ENCODE data around the gene LPCAT3. TPM values are rescaled to one million over a fixed set of nuclear protein-coding genes. Genes with fewer than 3 reads are reported as not detected.

The LPCAT3 gene
- total and polyA plus RNA-seq, 2 of the 13 experiments (the other 11 are each of a cell fraction or from before 2014, with no cell fraction given), result 44.5 to 64.3 TPM

DNA sequence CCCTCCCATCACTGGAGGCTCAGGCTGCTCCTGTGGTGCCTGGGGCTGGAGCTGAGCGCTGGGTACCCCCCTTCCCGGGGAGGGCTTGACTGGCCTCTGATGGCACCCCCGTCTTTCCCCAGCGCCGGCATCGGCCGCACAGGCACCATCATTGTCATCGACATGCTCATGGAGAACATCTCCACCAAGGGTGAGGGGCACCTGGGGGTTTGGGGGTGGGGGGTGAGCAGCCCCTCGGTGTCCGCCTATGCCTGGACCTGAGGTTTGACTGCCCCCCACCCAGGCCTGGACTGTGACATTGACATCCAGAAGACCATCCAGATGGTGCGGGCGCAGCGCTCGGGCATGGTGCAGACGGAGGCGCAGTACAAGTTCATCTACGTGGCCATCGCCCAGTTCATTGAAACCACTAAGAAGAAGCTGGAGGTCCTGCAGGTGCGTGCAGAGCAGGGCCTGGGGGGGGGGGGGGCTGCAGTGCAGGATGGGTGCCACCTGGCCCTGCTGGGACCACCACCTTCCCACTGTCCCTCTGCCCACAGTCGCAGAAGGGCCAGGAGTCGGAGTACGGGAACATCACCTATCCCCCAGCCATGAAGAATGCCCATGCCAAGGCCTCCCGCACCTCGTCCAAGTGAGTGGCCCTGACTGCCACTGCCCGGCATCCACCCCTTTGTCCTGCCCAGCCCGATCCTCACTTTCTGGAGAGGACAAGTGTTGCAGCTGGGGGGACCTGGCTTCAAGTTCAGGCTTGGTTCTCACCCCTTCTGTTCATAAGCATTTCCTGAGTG is 58.3 kb downstream of the LPCAT3 start (continued):
- TF ChIP-seq, protein P1, sequence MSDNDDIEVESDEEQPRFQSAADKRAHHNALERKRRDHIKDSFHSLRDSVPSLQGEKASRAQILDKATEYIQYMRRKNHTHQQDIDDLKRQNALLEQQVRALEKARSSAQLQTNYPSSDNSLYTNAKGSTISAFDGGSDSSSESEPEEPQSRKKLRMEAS (IDR thresholded peaks at IDR 0.05), result no peak

DNA sequence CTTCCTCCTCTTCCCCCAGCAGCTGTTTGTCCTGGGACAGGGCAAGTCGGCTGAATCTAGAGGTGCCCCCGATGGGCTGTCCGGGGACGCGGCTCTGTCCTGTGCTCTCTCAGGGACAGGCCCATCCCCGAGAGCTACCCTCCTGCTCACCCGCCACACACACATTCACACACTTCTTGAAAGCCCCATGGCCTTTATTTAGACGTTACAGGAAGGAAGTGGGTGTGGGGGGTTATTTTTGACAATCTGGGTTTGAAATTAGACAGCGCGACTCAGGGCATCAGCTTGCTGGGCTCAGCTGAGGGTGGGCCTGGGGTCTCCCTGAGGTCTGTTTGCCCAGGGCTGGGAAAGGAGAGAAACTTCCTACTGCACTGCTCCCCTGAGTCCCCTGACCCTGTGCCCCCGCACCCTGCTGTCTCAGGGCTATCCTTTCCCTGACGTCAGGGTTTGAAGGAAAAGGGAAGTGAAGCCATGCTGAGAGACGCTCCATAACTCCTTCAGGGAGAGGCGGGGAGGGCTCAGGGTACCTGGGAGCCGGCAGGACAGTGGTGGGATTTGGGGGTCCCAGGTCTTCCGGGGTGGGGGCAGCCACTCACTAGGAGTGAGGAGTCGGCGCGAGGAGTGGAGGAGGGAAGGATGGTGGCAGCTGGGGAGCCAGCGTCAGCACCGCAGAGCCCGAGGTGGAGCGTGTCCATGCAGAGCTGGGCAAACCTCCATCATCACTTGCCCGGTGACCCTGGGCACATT is 59.0 kb downstream of the LPCAT3 start:
- intact Hi-C loops (cut with micrococcal nuclease; ENCODE audit: unreplicated experiment), result no loop called here
- no peak for TF ChIP-seq TCF12 (IDR thresholded peaks at IDR 0.05)
- TF ChIP-seq TCF12 (CRISPR knock-in tag; IDR thresholded peaks at IDR 0.05), result no peak
- no peak for TF ChIP-seq PRMT3 (CRISPR knock-in tag; IDR thresholded peaks at IDR 0.05; ENCODE audit: borderline replicate concordance, low read depth)
- no peak for TF ChIP-seq SP5 (CRISPR knock-in tag; IDR thresholded peaks at IDR 0.05; ENCODE audit: borderline replicate concordance, low read depth)
- no peak for TF ChIP-seq WIZ (CRISPR knock-in tag; IDR thresholded peaks at IDR 0.05)
- TF ChIP-seq ZNF724P (CRISPR knock-in tag; IDR thresholded peaks at IDR 0.05; ENCODE audit: borderline replicate concordance), result no peak
- no peak for TF ChIP-seq NCOA2 (CRISPR knock-in tag; IDR thresholded peaks at IDR 0.05)
- TF ChIP-seq, protein P2, sequence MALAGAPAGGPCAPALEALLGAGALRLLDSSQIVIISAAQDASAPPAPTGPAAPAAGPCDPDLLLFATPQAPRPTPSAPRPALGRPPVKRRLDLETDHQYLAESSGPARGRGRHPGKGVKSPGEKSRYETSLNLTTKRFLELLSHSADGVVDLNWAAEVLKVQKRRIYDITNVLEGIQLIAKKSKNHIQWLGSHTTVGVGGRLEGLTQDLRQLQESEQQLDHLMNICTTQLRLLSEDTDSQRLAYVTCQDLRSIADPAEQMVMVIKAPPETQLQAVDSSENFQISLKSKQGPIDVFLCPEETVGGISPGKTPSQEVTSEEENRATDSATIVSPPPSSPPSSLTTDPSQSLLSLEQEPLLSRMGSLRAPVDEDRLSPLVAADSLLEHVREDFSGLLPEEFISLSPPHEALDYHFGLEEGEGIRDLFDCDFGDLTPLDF (CRISPR knock-in tag; IDR thresholded peaks at IDR 0.05), result no peak
- in situ Hi-C loops (cut with HindIII; ENCODE audit: extremely low pct_ligation_motif_present, low pct_unique_long_range_greater_than_20kb), result no loop called here
- H3K9me3 ChIP-seq (ENCODE audit: low read length), result no peaks in the 10 kb centered on the region
- H3K4me2 ChIP-seq (ENCODE audit: low read depth, low read length), result no peak overlapping the region
- no peak for ATAC-seq
- DNase-seq (ENCODE audit: low spot score), result no peak
- no TSS peak for BruUV-seq (replicated peaks)
- peaks cover 34% of the 10 kb centered on the region for H3K4me1 ChIP-seq (ENCODE audit: insufficient read depth, low read length)
- no peak for FAIRE-seq
- no peaks in the 10 kb centered on the region for H3K27me3 ChIP-seq (ENCODE audit: control insufficient read depth in 1 of 2, insufficient read depth in 2 of 2, low read length in 2 of 2)
- WGBS (ENCODE audit: low lambda C conversion rate), result 87% methylated on average over 21 of the region's 24 CpGs
- H3K9ac ChIP-seq (ENCODE audit: insufficient read depth, low read depth, low read length), result no peak overlapping the region
- POLR2A ChIA-PET, result interaction anchor here (3.4 to 8.0 kb wide), 2 partner anchors 14 to 59 kb away, joined by 16 to 180 read pairs; partner anchors contain the start of genes C12orf57, LPCAT3 and RNU7-1
- H3K27ac ChIP-seq (ENCODE audit: extremely low read length, insufficient read depth, low read length), result no peak overlapping the region
- no peaks in the 10 kb centered on the region for H4K20me1 ChIP-seq (ENCODE audit: insufficient read depth, low read length)
- H3K79me2 ChIP-seq (ENCODE audit: insufficient read depth, low read length), result no peaks in the 10 kb centered on the region
- H3K36me3 ChIP-seq (replicated peaks in 1 of 2; ENCODE audit: control insufficient read depth in 1 of 2, insufficient read depth in 2 of 2, low read length in 2 of 2), result no peaks in the 10 kb centered on the region; a peak in 1 of 5 replicates
- H3K4me3 ChIP-seq (replicated peaks in 1 of 3; ENCODE audit: insufficient read depth in 1 of 3, low read depth in 2 of 3, low read length in 3 of 3), result no peak overlapping the region
- no peak overlapping the region for H2AFZ ChIP-seq (ENCODE audit: low read length)
- CTCF ChIA-PET (ENCODE audit: low intra/inter-chr PET ratio, low total read pairs), result no interaction called here

Measured in HepG2 (cell line).